Hepatocyte (in vitro differentiated cells): ENCODE results near the gene VIPR2.

Experiments used
- CTCF ChIP-seq: fragments of 200-600 bp; sonication (generic); IDR thresholded peaks from 2 replicates; pipeline ENCODE4 v1.5.1; 2016; ENCODE audit warnings: antibody characterized with exemption, mild to moderate bottlenecking; ENCODE audit not compliant: poor library complexity
- EZH2phosphoT487 ChIP-seq: fragments of 200-600 bp; sonication (generic); IDR thresholded peaks from one replicate; pipeline ENCODE4 v1.6.1; 2018; ENCODE audit warnings: antibody characterized with exemption, mild to moderate bottlenecking, low read depth, moderate library complexity; ENCODE audit not compliant: unreplicated experiment, severe bottlenecking

- TF ChIP-seq CTCF (no peak), EZH2phosphoT487 (no peak)
Observed at GRCh38 chr7:159024280-159024951, 120.3 kb downstream of the VIPR2 start.
